HCT116 (cell line): ENCODE results near the gene PPHLN1. TPM values are rescaled to one million over a fixed set of nuclear protein-coding genes. Genes with fewer than 3 reads are reported as not detected.

Experiments
- ATAC-seq: fragments of 200-7000 bp; cut with Tn5 transposase; 2 replicates; pipeline ENCODE4 v1.9.1; 2020; ENCODE audit warnings: mild to moderate bottlenecking, moderate library complexity
- BruUV-seq: library from RNA; stranded (reverse); fragments of 400-500 nt; replicated peaks from 2 replicates; lab custom pipeline; 2021; lab: Mats Ljungman, UMichigan
- CTCF ChIA-PET: fragments of 300-600 bp; sonication (Branson Sonifier 250); formaldehyde crosslinking; loops from one replicate; lab custom pipeline; 2021; ENCODE audit warnings: antibody characterized with exemption; lab: Charles Lee
- POLR2A ChIA-PET: fragments of 300-600, 350-600 bp; sonication (Branson Sonifier 250); formaldehyde crosslinking; loops from one replicate; lab custom pipeline; 2021; ENCODE audit warnings: antibody characterized with exemption; lab: Charles Lee
- RAD21 ChIA-PET, 2 experiments: fragments of 300-600 bp; sonication (Branson Sonifier 250); formaldehyde crosslinking; loops; one replicate each; lab custom pipeline; 2023; ENCODE audit warnings: low total read pairs in 2 of 2; ENCODE audit not compliant: uncharacterized antibody in 2 of 2, unreplicated experiment in 2 of 2, low non-redundant PET in 1 of 2; lab: Charles Lee
- DNase-seq: peaks from one replicate; pipeline ENCODE4 v3.0.0-alpha.2; 2010; ENCODE audit warnings: low read depth, low spot score
- H2AFZ ChIP-seq: fragments of 200-600 bp; shearing (Covaris generic), sonication (generic); 2 replicates; pipeline ENCODE4 v1.6.1; 2017; ENCODE audit warnings: low read depth, mixed run types, mixed read lengths, antibody characterized with exemption, low read length; ENCODE audit not compliant: poor library complexity, severe bottlenecking
- H3K27ac ChIP-seq: 2 replicates; pipeline ENCODE4 v1.5.1; 2012; ENCODE audit warnings: low read depth, low read length
- H3K27me3 ChIP-seq: fragments of 200-600 bp; sonication (generic); 2 replicates; pipeline ENCODE4 v1.6.1; 2016; ENCODE audit warnings: mixed run types, low read length, mixed read lengths; ENCODE audit not compliant: insufficient read depth
- H3K36me3 ChIP-seq, 2 experiments: fragments of 200-500 bp in 1 of 2; fragments of 200-600 bp in 1 of 2; sonication (Bioruptor generic) in 1 of 2; sonication (generic) in 1 of 2; 2 replicates each; pipeline versions ENCODE4 v1.5.1 to v1.6.1; 2014 to 2016; ENCODE audit warnings: low read length in 2 of 2, inconsistent platforms in 1 of 2, mixed read lengths in 1 of 2, mixed run types in 1 of 2; ENCODE audit not compliant: insufficient read depth in 2 of 2, control insufficient read depth in 1 of 2
- H3K4me1 ChIP-seq, 2 experiments: fragments of 200-600 bp in 1 of 2; sonication (generic) in 1 of 2; 2 replicates each; pipeline versions ENCODE4 v1.5.1 to v1.6.1; 2012 to 2017; ENCODE audit warnings: low read length in 2 of 2, inconsistent platforms in 1 of 2, mild to moderate bottlenecking in 1 of 2, mixed read lengths in 1 of 2, mixed run types in 1 of 2, moderate library complexity in 1 of 2; ENCODE audit not compliant: insufficient read depth in 2 of 2, control insufficient read depth in 1 of 2
- H3K4me2 ChIP-seq: fragments of 200-600 bp; sonication (generic); 2 replicates; pipeline ENCODE4 v1.6.1; 2017; ENCODE audit warnings: mixed run types, low read length, mixed read lengths
- H3K4me3 ChIP-seq, 2 experiments: fragments of 200-600 bp in 1 of 2; sonication (generic) in 1 of 2; replicated peaks in 1 of 2; 2 replicates each; pipeline ENCODE4 v1.5.1; 2011 to 2016; ENCODE audit warnings: low read length in 2 of 2, control low read depth in 1 of 2, low read depth in 1 of 2, mild to moderate bottlenecking in 1 of 2, mixed read lengths in 1 of 2, mixed run types in 1 of 2
- H3K79me2 ChIP-seq: fragments of 200-600 bp; sonication (generic); 2 replicates; pipeline ENCODE4 v1.6.1; 2017; ENCODE audit warnings: mild to moderate bottlenecking, mixed run types, low read length, moderate library complexity, mixed read lengths; ENCODE audit not compliant: insufficient read depth
- H3K9ac ChIP-seq: fragments of 200-600 bp; sonication (generic); 2 replicates; pipeline ENCODE4 v1.6.1; 2016; ENCODE audit warnings: low read length, mixed read lengths
- H3K9me2 ChIP-seq: fragments of 200-600 bp; sonication (generic), shearing (Covaris generic); 2 replicates; pipeline ENCODE4 v1.6.1; 2017; ENCODE audit warnings: mixed run types, mild to moderate bottlenecking, moderate library complexity; ENCODE audit not compliant: insufficient read depth
- H3K9me3 ChIP-seq, 2 experiments: fragments of 200-500 bp in 1 of 2; fragments of 200-600 bp in 1 of 2; sonication (Bioruptor generic) in 1 of 2; sonication (generic) in 1 of 2; 2 replicates each; pipeline ENCODE4 v1.6.1; 2014 to 2017; ENCODE audit warnings: low read length in 2 of 2, mixed read lengths in 2 of 2, inconsistent platforms in 1 of 2, low read depth in 1 of 2, mild to moderate bottlenecking in 1 of 2, mixed run types in 1 of 2, moderate library complexity in 1 of 2; ENCODE audit not compliant: control insufficient read depth in 1 of 2, insufficient read depth in 1 of 2
- H4K20me1 ChIP-seq: fragments of 200-600 bp; sonication (generic), shearing (Covaris generic); 2 replicates; pipeline ENCODE4 v1.6.1; 2017; ENCODE audit warnings: mixed run types, mild to moderate bottlenecking, moderate library complexity; ENCODE audit not compliant: insufficient read depth
- ATF3 ChIP-seq: IDR thresholded peaks from 2 replicates; pipeline ENCODE4 v1.6.1; 2012
- CBX3 ChIP-seq: IDR thresholded peaks from 2 replicates; pipeline ENCODE4 v1.6.1; 2012; ENCODE audit warnings: low read depth
- CEBPB ChIP-seq: IDR thresholded peaks from 2 replicates; pipeline ENCODE4 v1.6.1; 2012; ENCODE audit warnings: low read depth
- CTCF ChIP-seq, 3 experiments: fragments of 200-600 bp in 1 of 3; sonication (generic) in 1 of 3; IDR thresholded peaks in 2 of 3; conservative IDR thresholded peaks in 1 of 3; 2 replicates each; pipeline ENCODE4 v1.5.1; 2012 to 2017; ENCODE audit warnings: low read depth in 2 of 3, low read length in 2 of 3, antibody characterized with exemption in 1 of 3, borderline replicate concordance in 1 of 3, control low read depth in 1 of 3, mild to moderate bottlenecking in 1 of 3, mixed read lengths in 1 of 3, mixed run types in 1 of 3, moderate library complexity in 1 of 3; ENCODE audit not compliant: insufficient read depth in 1 of 3
- EZH2 ChIP-seq: fragments of 200-600 bp; sonication (generic); IDR thresholded peaks from 2 replicates; pipeline ENCODE4 v1.6.1; 2017; ENCODE audit warnings: antibody characterized with exemption, mixed run types
- EZH2phosphoT487 ChIP-seq: fragments of 200-600 bp; IDR thresholded peaks from 2 replicates; pipeline ENCODE4 v1.6.1; 2018; ENCODE audit warnings: antibody characterized with exemption, borderline replicate concordance
- FOSL1 ChIP-seq: IDR thresholded peaks from 2 replicates; pipeline ENCODE4 v1.6.1; 2012; ENCODE audit warnings: low read depth
- RAD21 ChIP-seq: IDR thresholded peaks from 2 replicates; pipeline ENCODE4 v1.6.1; 2012; ENCODE audit warnings: low read depth, mild to moderate bottlenecking
- REST ChIP-seq: IDR thresholded peaks from 2 replicates; pipeline ENCODE4 v1.6.1; 2012; ENCODE audit warnings: low read depth
- SP1 ChIP-seq: IDR thresholded peaks from 2 replicates; pipeline ENCODE4 v1.6.1; 2012; ENCODE audit warnings: low read depth
- SRF ChIP-seq: IDR thresholded peaks from 2 replicates; pipeline ENCODE4 v1.6.1; 2012; ENCODE audit warnings: low read depth
- TCF7L2 ChIP-seq: IDR thresholded peaks from 2 replicates; pipeline ENCODE4 v1.7.0; 2011; ENCODE audit warnings: borderline replicate concordance, inconsistent platforms; ENCODE audit not compliant: insufficient read depth, insufficient read length; ENCODE audit errors: extremely low read depth
- ZNF274 ChIP-seq: fragments of 200-500 bp; sonication (Bioruptor generic); IDR thresholded peaks from 2 replicates; pipeline ENCODE4 v1.6.1; 2014; ENCODE audit warnings: mild to moderate bottlenecking, low read depth, low read length, inconsistent platforms
- intact Hi-C: fragments of 100-400 bp; cut with micrococcal nuclease; formaldehyde crosslinking; loops from 2 replicates; pipeline ENCODE4 v1.10.0; 2022
- total RNA-seq: library from RNA; stranded (reverse); gene quantifications from one replicate; pipeline ENCODE4 v1.2.1, GENCODE V29; 2021; ENCODE audit not compliant: unreplicated experiment
- TF ChIP-seq, protein P1 (sequence below): IDR thresholded peaks from 2 replicates; pipeline ENCODE4 v1.6.1; 2011; ENCODE audit warnings: mild to moderate bottlenecking, low read length, moderate library complexity; ENCODE audit not compliant: insufficient replicate concordance; ENCODE audit errors: extremely low read depth

PPHLN1 gene
- total RNA-seq, 1 experiment from 2014 or later = 57.4 TPM

DNA sequence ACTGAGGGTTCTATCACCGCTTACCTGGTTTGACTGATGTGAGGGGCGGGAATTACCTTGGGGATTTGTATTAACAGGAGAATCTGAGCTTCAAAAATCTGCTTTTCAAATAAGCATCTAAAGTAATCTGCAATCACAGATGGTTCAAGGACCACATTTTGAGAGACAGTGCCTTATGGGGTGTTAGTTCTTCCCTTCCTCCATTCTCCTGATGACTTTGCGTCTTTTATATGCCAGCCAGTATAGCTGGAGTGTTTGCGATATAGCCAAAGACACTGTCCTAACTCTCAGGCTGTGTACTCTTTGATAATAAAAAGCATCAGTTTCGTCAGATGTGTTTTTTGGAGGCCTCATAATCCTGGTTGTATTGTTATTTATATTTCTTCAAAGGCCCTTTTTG, 39.5 kb downstream of the PPHLN1 start:
- H2AFZ ChIP-seq = no peak overlapping the region
- peaks cover 36% of the 10 kb centered on the region for H3K79me2 ChIP-seq
- TF ChIP-seq SP1 = no peak
- no peak for TF ChIP-seq SRF
- no peak for TF ChIP-seq ZNF274
- no peak for TF ChIP-seq EZH2phosphoT487
- no peak for TF ChIP-seq EZH2
- no peak for TF ChIP-seq ATF3
- TF ChIP-seq, protein P1, sequence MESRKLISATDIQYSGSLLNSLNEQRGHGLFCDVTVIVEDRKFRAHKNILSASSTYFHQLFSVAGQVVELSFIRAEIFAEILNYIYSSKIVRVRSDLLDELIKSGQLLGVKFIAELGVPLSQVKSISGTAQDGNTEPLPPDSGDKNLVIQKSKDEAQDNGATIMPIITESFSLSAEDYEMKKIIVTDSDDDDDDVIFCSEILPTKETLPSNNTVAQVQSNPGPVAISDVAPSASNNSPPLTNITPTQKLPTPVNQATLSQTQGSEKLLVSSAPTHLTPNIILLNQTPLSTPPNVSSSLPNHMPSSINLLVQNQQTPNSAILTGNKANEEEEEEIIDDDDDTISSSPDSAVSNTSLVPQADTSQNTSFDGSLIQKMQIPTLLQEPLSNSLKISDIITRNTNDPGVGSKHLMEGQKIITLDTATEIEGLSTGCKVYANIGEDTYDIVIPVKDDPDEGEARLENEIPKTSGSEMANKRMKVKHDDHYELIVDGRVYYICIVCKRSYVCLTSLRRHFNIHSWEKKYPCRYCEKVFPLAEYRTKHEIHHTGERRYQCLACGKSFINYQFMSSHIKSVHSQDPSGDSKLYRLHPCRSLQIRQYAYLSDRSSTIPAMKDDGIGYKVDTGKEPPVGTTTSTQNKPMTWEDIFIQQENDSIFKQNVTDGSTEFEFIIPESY = no peak
- no peak for TF ChIP-seq FOSL1
- no peak for TF ChIP-seq TCF7L2
- TF ChIP-seq RAD21 = no peak
- no peak for TF ChIP-seq REST
- no peak for TF ChIP-seq CEBPB
- no peak for TF ChIP-seq CTCF (IDR thresholded peaks at IDR 0.05 in 2 of 3, conservative IDR thresholded peaks at IDR 0.05 in 1 of 3; ENCODE audit: borderline replicate concordance in 1 of 3, insufficient read depth in 1 of 3, low read depth in 2 of 3, low read length in 2 of 3)
- no peak for TF ChIP-seq CBX3
- H3K27ac ChIP-seq = no peak overlapping the region
- DNase-seq (no peak), ATAC-seq (no peak)
- intact Hi-C loops = no loop called here
- ChIA-PET POLR2A (no interaction called here), CTCF (interaction anchor here (1.1 kb wide), 1 partner anchor 34 kb away, joined by 3 read pairs; no protein-coding TSS in a partner anchor), RAD21 (no interaction called here)
- H3K9ac ChIP-seq = no peak overlapping the region
- H3K4me1 ChIP-seq = no peaks in the 10 kb centered on the region; a peak in 1 of 4 replicates
- no peak overlapping the region for H3K4me2 ChIP-seq
- no peak overlapping the region for H3K4me3 ChIP-seq
- H3K36me3 ChIP-seq = no peaks in the 10 kb centered on the region
- H4K20me1 ChIP-seq = no peaks in the 10 kb centered on the region
- no peaks in the 10 kb centered on the region for H3K9me2 ChIP-seq
- H3K9me3 ChIP-seq = no peaks in the 10 kb centered on the region
- BruUV-seq = no TSS peak
- no peaks in the 10 kb centered on the region for H3K27me3 ChIP-seq
